Osteocyte (in vitro differentiated cells): Measurements from ENCODE around the gene TADA2B. TPM values are rescaled to one million over a fixed set of nuclear protein-coding genes. Genes with fewer than 3 reads are reported as not detected.

Experiments used
- DNase-seq: peaks from one replicate; pipeline ENCODE4 v3.0.0; 2021; ENCODE audit warnings: mixed read lengths; ENCODE audit not compliant: unreplicated experiment; ENCODE audit errors: extremely low spot score
- H3K27ac Mint-ChIP-seq: one replicate; pipeline ENCODE4 v1.8.0; 2021; ENCODE audit warnings: mild to moderate bottlenecking, mixed read lengths; ENCODE audit not compliant: unreplicated experiment
- H3K27me3 Mint-ChIP-seq: one replicate; pipeline ENCODE4 v1.8.0; 2021; ENCODE audit warnings: mixed read lengths; ENCODE audit not compliant: unreplicated experiment
- H3K36me3 Mint-ChIP-seq: one replicate; pipeline ENCODE4 v1.8.0; 2021; ENCODE audit warnings: mixed read lengths; ENCODE audit not compliant: unreplicated experiment
- H3K4me1 Mint-ChIP-seq: one replicate; pipeline ENCODE4 v1.8.0; 2021; ENCODE audit warnings: mixed read lengths; ENCODE audit not compliant: unreplicated experiment
- H3K4me3 Mint-ChIP-seq: one replicate; pipeline ENCODE4 v1.8.0; 2021; ENCODE audit warnings: mild to moderate bottlenecking, moderate library complexity, mixed read lengths; ENCODE audit not compliant: unreplicated experiment
- H3K9me3 Mint-ChIP-seq: one replicate; pipeline ENCODE4 v1.8.0; 2021; ENCODE audit warnings: mixed read lengths; ENCODE audit not compliant: unreplicated experiment
- total RNA-seq: library from RNA; stranded (reverse); gene quantifications from 2 replicates; pipeline ENCODE4 v1.2.1, GENCODE V29; 2021
- TF ChIP-seq, protein P1 (sequence below): fragments of 200-600 bp; sonication (generic); IDR thresholded peaks from 2 replicates; pipeline ENCODE4 v1.5.0; 2021; ENCODE audit warnings: antibody characterized with exemption, mild to moderate bottlenecking, moderate library complexity

TADA2B gene
- total RNA-seq, 1 donor from 2014 or later = 21.4 TPM

DNA sequence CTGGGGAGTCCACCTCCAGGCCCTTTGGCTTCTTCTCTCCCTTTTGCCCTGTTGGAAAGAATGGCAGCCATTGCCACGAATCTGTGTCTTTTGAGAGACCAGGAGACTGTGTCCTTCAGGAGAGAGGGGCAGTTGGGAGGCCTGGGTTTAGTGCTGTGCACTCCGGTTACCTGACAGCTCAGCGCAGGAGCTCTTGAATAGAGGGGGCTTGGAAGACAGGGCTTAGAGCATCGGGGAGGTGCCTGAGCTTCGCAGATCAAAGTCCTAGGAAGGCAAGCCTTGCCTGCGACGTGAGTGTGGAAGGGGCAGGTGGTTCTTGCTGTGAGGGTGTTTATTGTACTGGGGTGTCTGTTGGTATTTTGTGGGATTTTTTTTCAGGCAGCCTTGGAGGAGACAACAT is 41.9 kb upstream of the TADA2B start:
- TF ChIP-seq, protein P1, sequence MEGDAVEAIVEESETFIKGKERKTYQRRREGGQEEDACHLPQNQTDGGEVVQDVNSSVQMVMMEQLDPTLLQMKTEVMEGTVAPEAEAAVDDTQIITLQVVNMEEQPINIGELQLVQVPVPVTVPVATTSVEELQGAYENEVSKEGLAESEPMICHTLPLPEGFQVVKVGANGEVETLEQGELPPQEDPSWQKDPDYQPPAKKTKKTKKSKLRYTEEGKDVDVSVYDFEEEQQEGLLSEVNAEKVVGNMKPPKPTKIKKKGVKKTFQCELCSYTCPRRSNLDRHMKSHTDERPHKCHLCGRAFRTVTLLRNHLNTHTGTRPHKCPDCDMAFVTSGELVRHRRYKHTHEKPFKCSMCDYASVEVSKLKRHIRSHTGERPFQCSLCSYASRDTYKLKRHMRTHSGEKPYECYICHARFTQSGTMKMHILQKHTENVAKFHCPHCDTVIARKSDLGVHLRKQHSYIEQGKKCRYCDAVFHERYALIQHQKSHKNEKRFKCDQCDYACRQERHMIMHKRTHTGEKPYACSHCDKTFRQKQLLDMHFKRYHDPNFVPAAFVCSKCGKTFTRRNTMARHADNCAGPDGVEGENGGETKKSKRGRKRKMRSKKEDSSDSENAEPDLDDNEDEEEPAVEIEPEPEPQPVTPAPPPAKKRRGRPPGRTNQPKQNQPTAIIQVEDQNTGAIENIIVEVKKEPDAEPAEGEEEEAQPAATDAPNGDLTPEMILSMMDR = no peak
- no peaks in the 10 kb centered on the region for H3K27me3 Mint-ChIP-seq
- H3K4me1 Mint-ChIP-seq = no peaks in the 10 kb centered on the region
- H3K36me3 Mint-ChIP-seq = peaks cover 47% of the 10 kb centered on the region
- no peak overlapping the region for H3K27ac Mint-ChIP-seq
- peak; percentile 68 for DNase-seq
- H3K9me3 Mint-ChIP-seq = no peaks in the 10 kb centered on the region
- no peak overlapping the region for H3K4me3 Mint-ChIP-seq

- no peaks in the 10 kb centered on the region for H3K9me3 Mint-ChIP-seq
- no peaks in the 10 kb centered on the region for H3K27me3 Mint-ChIP-seq
- no peaks in the 10 kb centered on the region for H3K4me1 Mint-ChIP-seq
- H3K4me3 Mint-ChIP-seq = no peak overlapping the region
- peaks cover 47% of the 10 kb centered on the region for H3K36me3 Mint-ChIP-seq
- no peak overlapping the region for H3K27ac Mint-ChIP-seq
- TF ChIP-seq, protein P1 = no peak
- no peak for DNase-seq
Observed at GRCh38 chr4:7002336-7002735, 40.8 kb upstream of the TADA2B start.

- H3K9me3 Mint-ChIP-seq = no peaks in the 10 kb centered on the region
- TF ChIP-seq, protein P1 = no peak
- H3K36me3 Mint-ChIP-seq = peaks cover 46% of the 10 kb centered on the region
- no peak overlapping the region for H3K4me3 Mint-ChIP-seq
- H3K27ac Mint-ChIP-seq = no peak overlapping the region
- H3K27me3 Mint-ChIP-seq = no peaks in the 10 kb centered on the region
- no peak for DNase-seq
- no peaks in the 10 kb centered on the region for H3K4me1 Mint-ChIP-seq
Observed at GRCh38 chr4:7003176-7003878, 39.8 kb upstream of the TADA2B start.

DNA sequence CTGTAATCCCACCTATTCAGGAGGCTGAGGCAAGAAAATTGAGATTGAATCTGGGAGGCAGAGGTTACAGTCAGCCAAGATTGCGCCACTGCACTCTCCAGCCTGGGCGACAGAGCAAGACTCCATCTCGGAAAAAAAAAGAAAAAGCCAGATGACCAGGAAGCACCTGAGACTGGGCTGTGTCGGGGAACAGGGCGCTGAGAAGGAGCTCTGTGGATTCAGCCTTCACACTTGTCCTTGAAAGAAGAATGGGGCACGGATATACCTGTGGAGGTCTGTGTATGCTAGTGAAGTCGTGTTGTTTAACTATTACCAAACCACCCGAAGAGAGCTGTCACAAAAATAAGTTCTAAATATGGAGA is 39.3 kb upstream of the TADA2B start:
- Mint-ChIP-seq H3K4me3 (no peak overlapping the region), H3K36me3 (peaks cover 45% of the 10 kb centered on the region), H3K9me3 (no peaks in the 10 kb centered on the region), H3K4me1 (no peaks in the 10 kb centered on the region), H3K27me3 (no peaks in the 10 kb centered on the region), H3K27ac (no peak overlapping the region)
- no peak for DNase-seq
- TF ChIP-seq, protein P1 = no peak

DNA sequence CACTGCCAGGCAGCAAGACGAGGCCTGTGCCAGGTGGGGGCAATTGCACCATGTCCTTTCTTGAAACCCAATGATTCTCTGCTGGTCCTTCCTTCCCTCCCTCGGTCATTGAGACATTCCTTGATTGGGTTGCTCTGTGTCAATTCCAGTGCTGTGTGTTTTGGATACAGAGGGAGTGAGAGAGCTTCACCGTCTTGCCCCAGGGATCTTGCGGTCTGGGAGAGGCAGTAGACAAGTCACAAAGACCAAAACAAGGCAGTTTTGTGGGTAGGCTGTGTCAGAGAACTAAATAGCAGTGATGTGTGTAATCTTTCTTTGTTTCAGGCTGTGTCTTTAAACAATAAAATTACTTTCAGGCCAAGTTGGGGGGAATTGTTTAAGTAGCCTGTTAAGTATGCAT is 38.8 kb upstream of the TADA2B start:
- H3K27ac Mint-ChIP-seq = no peak overlapping the region
- H3K4me3 Mint-ChIP-seq = no peak overlapping the region
- no peaks in the 10 kb centered on the region for H3K4me1 Mint-ChIP-seq
- TF ChIP-seq, protein P1 = no peak
- no peak for DNase-seq
- H3K9me3 Mint-ChIP-seq = no peaks in the 10 kb centered on the region
- no peaks in the 10 kb centered on the region for H3K27me3 Mint-ChIP-seq
- H3K36me3 Mint-ChIP-seq = peaks cover 47% of the 10 kb centered on the region
